IPS-18c (cell line): ENCODE measurements around the gene SARDH.

Experiments used
- H3K4me3 ChIP-seq: 2 replicates; pipeline ENCODE4 v1.7.0; 2013; ENCODE audit warnings: low read depth, mild to moderate bottlenecking, low read length, moderate library complexity; ENCODE audit not compliant: insufficient read depth
- H3K9me3 ChIP-seq: one replicate; pipeline ENCODE4 v1.6.1; 2013; ENCODE audit warnings: mild to moderate bottlenecking, low read length, moderate library complexity; ENCODE audit not compliant: control insufficient read depth, insufficient read depth

The SARDH gene

GRCh38 chr9:133640580-133641395, 97.4 kb downstream of the SARDH start:
- no peak overlapping the region for H3K4me3 ChIP-seq
- H3K9me3 ChIP-seq: no peaks in the 10 kb centered on the region

GRCh38 chr9:133640160-133640559, 98.0 kb downstream of the SARDH start:
- Histone ChIP-seq H3K4me3 (no peak overlapping the region), H3K9me3 (no peaks in the 10 kb centered on the region)

DNA sequence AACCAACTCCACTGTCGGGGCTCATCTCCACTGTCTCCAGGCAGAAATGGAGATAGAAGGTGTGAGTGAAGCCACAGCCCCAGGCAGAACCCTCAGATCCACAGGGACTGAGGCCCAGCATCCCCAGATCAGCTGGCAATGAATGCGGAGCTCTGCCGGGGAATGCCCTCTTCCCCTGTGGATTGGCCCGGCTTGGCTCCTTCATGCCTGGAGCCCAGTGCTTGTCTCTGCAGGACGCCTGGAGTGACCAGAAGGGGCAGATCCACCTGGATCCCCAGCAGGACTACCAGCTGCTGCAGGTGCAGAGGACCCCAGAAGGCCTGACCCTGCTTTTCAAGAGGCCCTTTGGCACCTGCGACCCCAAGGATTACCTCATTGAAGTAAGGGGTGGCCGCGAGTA, 98.5 kb downstream of the SARDH start:
- no peak overlapping the region for H3K4me3 ChIP-seq

GRCh38 chr9:133638711-133639110, 99.4 kb downstream of the SARDH start:
- no peak overlapping the region for H3K4me3 ChIP-seq

More for the DNA sequence above, 98.5 kb downstream of the SARDH start:
- no peaks in the 10 kb centered on the region for H3K9me3 ChIP-seq

GRCh38 chr9:133638076-133638475, 100.1 kb downstream of the SARDH start:
- Histone ChIP-seq H3K4me3 (no peak overlapping the region), H3K9me3 (no peaks in the 10 kb centered on the region)

More at GRCh38 chr9:133638711-133639110, 99.4 kb downstream of the SARDH start:
- H3K9me3 ChIP-seq: no peaks in the 10 kb centered on the region

DNA sequence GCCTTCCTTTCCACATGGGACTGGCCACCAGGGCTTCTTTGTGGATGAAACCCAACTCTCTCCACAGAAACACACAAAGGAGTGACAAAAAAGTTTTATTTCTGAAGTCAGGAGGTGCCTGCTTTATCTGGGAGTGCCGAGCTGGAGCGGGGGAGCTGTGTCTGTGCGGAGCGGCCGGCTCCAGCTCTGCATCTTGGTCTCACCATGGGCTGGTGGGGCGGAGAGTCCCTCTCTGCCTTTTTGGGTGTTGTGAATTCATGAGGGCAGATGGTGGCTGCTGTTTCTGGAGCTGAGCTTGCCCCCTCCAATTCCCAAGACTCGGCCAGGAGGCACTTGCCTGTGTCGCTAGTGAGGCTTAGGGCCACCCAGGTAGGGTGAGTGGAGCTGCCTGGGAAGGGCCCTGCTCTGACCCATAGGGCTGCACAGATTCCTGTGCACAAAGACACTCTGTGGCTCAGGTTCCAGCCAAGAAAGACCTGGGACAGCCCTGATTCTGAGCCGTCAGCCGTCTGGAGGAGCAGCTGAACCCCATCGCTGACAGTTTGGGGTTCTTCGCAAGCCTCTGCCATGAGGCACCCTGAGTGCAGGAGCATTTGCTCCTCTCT, 100.6 kb downstream of the SARDH start:
- no peak overlapping the region for H3K4me3 ChIP-seq

GRCh38 chr9:133636902-133637301, 101.2 kb downstream of the SARDH start:
- no peak overlapping the region for H3K4me3 ChIP-seq
- no peaks in the 10 kb centered on the region for H3K9me3 ChIP-seq

More for the DNA sequence above, 100.6 kb downstream of the SARDH start:
- no peaks in the 10 kb centered on the region for H3K9me3 ChIP-seq

DNA sequence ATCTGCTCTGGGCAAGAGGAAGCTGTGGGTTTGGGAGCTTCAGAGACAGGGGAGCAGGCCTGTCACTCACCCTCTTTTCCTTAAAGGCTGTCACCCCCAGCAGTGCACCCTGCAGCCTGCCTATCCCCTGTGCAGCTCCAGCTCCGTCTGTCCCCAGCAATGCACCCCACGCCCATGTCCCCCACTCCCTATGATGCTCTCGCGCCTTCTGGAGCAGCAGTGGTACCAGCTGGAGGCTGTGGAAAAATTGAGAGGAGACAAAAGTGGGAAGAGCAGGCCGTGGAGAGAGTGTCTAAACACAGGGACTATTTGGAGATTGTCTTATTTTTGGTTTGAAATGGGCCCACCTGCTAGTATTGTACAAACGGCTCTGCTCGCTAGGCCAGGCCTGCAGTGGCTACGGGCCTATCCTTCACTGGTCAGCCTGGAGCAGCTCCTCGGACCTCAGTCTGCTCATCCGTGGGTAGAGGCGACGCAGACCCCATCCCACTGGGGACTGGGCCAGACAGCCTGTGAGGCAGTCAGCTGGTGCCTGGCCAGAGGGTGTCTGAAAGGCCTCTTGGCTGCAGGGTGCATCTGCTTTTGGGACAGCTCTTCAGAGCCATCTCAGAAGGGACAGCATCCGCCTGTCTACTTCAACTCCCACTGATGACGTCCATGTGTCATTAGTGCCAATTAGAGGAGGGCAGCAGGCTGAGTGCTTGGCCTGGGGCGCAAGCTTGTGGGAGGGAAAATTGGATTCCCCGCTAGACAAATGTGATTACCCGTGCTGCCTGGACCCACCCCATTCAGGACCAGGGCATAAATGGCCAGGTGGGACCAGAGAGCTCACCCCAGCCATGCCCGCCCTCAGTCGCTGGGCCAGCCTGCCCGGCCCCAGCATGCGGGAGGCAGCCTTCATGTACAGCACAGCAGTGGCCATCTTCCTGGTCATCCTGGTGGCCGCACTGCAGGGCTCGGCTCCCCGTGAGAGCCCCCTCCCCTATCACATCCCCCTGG, 102.3 kb downstream of the SARDH start, which contains the start of gene DBH:
Gene DBH, plus strand, starts transcription at position 831 of the 999 bp plus-strand sequence. Its CDS starts 9 bp downstream, at position 840.
- Histone ChIP-seq H3K4me3 (no peak within 1 kb of the TSS), H3K9me3 (no peaks in the 10 kb centered on the region)

GRCh38 chr9:133635098-133635497, 103.1 kb downstream of the SARDH start:
- Histone ChIP-seq H3K4me3 (no peak overlapping the region), H3K9me3 (no peaks in the 10 kb centered on the region)

- Histone ChIP-seq H3K9me3 (no peaks in the 10 kb centered on the region), H3K4me3 (no peak overlapping the region)
Measured at GRCh38 chr9:133634081-133634691, 104.0 kb downstream of the SARDH start.

GRCh38 chr9:133633681-133634080, 104.5 kb downstream of the SARDH start:
- no peak overlapping the region for H3K4me3 ChIP-seq
- H3K9me3 ChIP-seq: no peaks in the 10 kb centered on the region

GRCh38 chr9:133632806-133633680, 105.1 kb downstream of the SARDH start:
- Histone ChIP-seq H3K4me3 (no peak overlapping the region), H3K9me3 (no peaks in the 10 kb centered on the region)

DNA sequence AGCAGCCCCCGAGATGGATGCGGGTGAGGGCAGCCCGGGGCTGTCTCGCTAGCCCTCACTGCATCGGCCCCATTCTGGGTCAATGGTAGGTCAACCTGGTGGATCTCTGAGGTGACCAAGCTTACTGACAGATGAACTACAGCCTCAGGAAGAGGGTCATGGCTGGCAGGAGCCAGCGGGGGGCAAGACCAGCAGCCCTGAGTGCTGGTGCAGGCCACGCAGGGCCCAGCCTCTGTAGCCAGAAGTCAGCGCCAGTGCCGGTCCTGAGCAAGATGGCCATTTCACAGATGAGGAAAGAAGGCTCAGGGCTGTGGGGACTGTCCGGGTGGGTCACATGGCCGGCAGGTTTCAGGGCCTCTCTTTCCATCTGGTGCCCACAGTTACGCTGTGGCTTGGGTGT, 107.0 kb downstream of the SARDH start:
- Histone ChIP-seq H3K4me3 (no peak overlapping the region; the same call in 1 of the 2 replicates), H3K9me3 (no peaks in the 10 kb centered on the region)

DNA sequence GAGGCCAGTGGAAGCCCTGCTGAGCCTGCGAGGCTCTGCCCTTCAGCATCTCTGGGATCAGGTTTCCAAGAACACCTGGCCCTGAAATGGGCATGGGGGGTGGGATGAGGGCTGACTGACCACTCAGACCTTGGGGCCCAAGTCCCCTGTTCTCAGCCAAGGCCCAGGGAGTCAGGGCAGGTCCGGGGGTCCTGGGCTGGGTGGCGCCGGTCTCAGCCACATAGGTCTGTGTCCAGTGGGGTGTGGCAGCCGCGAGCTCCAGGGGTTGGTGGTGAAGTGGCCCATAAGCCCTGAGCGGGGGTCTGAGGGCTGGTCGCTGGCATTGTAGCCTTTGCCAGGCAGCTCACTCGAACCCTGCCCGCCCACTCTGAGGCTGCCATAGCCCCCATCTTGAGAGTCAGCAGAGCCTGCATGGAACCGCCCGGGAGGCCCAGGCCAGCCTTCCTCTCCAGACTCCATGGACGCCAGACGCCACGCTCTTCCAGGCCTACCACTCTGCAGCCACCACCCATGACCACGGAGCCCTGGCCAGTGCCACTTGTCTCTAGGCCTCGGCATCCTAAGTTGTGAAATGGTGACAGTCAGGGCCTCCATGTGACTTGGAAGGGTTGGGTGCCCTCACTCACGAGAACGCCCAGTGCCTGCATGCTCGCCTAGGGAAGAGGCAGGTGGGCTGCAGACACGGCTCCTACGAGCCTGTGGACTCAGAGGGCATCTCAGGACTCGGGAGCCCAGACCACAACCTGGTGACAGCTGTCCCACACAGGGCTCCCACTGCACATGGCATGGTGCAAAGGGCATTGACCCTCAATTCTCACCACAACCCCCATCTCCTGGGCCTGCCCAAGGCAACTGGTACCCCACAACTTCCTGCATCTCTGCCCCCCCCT, 108.7 kb downstream of the SARDH start:
- Histone ChIP-seq H3K4me3 (no peak overlapping the region), H3K9me3 (no peaks in the 10 kb centered on the region)

- Histone ChIP-seq H3K4me3 (no peak overlapping the region), H3K9me3 (no peaks in the 10 kb centered on the region)
Measured at GRCh38 chr9:133628766-133629165, 109.4 kb downstream of the SARDH start.
